ENCODE measurements around the gene RARRES2. TPM values are rescaled to one million over a fixed set of nuclear protein-coding genes. Genes with fewer than 3 reads are reported as not detected.

Gene RARRES2
- polyA plus RNA-seq, 1 experiment = 6.7 TPM

DNA sequence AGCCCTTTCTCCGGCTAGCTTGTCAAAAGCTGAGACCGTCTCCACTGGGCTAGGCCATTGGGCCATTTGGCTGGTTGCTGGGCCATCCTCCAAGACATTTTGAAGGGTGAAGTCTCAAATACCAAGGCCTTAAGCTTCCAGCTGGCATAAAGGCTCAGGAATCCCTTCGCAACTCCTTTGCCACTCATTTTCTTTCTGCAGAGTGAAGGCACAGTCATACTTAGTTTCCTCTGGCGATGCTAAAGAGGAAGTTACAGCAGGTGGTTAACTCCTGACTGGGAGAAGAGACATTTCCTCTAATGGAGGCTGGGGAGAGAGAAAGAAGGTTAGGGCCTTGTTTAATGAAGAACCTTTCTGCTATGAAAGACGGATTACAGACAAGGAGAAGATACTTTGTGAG lies 22.4 kb upstream of the RARRES2 start:
- no peaks in the 10 kb centered on the region for H3K27me3 ChIP-seq (ENCODE audit: control insufficient read depth, insufficient read depth, low read length)
- DNase-seq (ENCODE audit: low read depth, low spot score) = no peak
- ChIA-PET CTCF (interaction anchor here (0.5 kb wide), 1 partner anchor 23 kb away, joined by 4 read pairs; no protein-coding TSS in a partner anchor), POLR2A (no interaction called here)
- TF ChIP-seq, protein P1, sequence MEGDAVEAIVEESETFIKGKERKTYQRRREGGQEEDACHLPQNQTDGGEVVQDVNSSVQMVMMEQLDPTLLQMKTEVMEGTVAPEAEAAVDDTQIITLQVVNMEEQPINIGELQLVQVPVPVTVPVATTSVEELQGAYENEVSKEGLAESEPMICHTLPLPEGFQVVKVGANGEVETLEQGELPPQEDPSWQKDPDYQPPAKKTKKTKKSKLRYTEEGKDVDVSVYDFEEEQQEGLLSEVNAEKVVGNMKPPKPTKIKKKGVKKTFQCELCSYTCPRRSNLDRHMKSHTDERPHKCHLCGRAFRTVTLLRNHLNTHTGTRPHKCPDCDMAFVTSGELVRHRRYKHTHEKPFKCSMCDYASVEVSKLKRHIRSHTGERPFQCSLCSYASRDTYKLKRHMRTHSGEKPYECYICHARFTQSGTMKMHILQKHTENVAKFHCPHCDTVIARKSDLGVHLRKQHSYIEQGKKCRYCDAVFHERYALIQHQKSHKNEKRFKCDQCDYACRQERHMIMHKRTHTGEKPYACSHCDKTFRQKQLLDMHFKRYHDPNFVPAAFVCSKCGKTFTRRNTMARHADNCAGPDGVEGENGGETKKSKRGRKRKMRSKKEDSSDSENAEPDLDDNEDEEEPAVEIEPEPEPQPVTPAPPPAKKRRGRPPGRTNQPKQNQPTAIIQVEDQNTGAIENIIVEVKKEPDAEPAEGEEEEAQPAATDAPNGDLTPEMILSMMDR (IDR thresholded peaks at IDR 0.05; ENCODE audit: low read depth, low read length) = no peak
- no peak overlapping the region for H3K27ac ChIP-seq (ENCODE audit: low read depth, low read length)
- no peak overlapping the region for H3K4me3 ChIP-seq (ENCODE audit: low read depth, low read length)
- H3K9me3 ChIP-seq (ENCODE audit: control insufficient read depth, insufficient read depth, low read length) = no peaks in the 10 kb centered on the region; the same call in 1 of the 2 replicates

DNA sequence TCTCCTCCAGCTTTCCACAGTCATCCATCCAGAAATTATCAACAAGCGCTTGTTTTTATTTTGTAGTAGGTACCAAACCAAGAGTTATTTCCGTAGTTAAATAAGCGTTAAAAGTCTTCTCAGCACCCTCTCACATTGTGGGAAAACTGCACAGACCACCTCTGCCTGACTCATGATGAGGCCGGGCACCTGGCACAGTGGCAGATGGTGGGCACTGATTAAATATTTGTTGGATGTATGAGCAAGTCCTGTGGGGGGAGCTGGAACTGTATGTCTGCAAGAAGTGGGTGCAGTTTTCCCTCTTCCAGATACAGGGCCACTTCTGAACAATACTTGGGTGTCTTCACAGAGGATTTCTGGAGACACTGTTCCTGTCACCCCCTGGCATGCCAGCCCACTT lies 21.9 kb upstream of the RARRES2 start:
- no peak for DNase-seq (ENCODE audit: low read depth, low spot score)
- ChIA-PET POLR2A (no interaction called here), CTCF (no interaction called here)
- Histone ChIP-seq H3K27me3 (ENCODE audit: control insufficient read depth, insufficient read depth, low read length) (no peaks in the 10 kb centered on the region), H3K4me3 (ENCODE audit: low read depth, low read length) (no peak overlapping the region), H3K27ac (ENCODE audit: low read depth, low read length) (no peak overlapping the region), H3K9me3 (ENCODE audit: control insufficient read depth, insufficient read depth, low read length) (no peaks in the 10 kb centered on the region; the same call in 1 of the 2 replicates)
- TF ChIP-seq, protein P1 (IDR thresholded peaks at IDR 0.05; ENCODE audit: low read depth, low read length) = no peak

DNA sequence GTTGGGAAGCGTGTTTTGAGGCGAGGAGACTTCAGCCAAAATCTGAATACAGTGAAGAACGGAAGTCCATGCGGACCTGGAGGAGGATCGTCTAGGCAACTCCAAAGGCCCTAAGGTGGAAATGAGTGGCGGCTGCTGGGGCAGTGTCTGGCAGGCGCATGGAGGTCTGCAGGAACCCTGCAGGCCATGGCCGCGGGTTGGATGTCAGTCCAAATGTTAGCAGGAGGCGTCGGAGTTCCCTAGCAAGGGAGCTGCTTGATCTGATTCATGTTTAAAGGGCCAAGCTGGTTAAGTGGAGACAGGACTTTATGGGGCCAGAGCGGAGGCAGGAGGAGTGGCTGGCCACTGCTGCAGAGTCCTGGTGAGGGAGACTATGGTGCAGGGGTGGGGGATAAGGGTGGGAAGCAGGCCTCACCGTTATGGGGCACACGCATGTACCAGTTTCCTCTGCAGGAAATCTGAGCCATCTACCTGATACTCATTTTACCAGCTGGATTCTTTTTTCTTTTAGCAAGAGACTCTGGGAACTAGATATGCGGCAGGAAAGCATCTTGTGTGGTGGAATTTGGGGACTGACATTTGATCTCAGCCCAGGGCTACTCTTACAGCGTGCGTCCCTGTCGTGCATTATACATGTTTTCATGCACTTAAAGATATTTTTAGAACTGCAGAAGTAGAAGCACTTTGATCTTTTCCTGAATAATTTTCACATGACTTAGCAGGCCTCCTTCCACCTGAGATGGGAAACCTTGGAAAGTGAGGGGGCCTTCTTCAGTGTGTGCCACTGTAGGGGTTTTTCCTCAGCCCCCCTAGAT lies 20.6 kb upstream of the RARRES2 start:
- Histone ChIP-seq H3K4me3 (ENCODE audit: low read depth, low read length) (no peak overlapping the region), H3K27me3 (ENCODE audit: control insufficient read depth, insufficient read depth, low read length) (no peaks in the 10 kb centered on the region), H3K9me3 (ENCODE audit: control insufficient read depth, insufficient read depth, low read length) (no peaks in the 10 kb centered on the region; the same call in 1 of the 2 replicates), H3K27ac (ENCODE audit: low read depth, low read length) (no peak overlapping the region)
- ChIA-PET POLR2A (no interaction called here), CTCF (interaction anchor here (1.2 kb wide), 1 partner anchor 26 kb away, joined by 3 read pairs; no protein-coding TSS in a partner anchor)
- no peak for DNase-seq (ENCODE audit: low read depth, low spot score)
- TF ChIP-seq, protein P1 (IDR thresholded peaks at IDR 0.05; ENCODE audit: low read depth, low read length) = no peak

DNA sequence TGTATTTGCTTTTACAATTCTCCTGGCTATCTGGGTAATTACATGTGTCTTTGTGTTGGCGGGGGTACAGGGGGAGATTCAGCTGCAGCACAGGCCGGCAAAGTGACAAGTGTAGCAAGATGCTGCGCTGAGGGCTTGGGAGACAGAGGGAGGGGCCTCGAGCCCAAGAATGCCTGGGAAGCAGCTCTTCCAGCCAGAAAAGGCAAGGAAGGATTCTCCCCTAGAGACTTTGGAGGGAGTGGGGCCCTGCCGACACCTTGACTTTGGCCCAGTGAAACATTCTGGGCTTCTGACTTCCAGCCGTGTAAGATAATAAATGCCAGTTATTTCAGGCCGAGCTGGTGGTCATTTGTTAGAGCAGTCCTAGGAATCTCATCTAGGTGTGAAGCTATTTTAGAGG lies 20.0 kb upstream of the RARRES2 start:
- POLR2A ChIA-PET = no interaction called here
- CTCF ChIA-PET = interaction anchor here (1.2 kb wide), 1 partner anchor 27 kb away, joined by 3 read pairs; no protein-coding TSS in a partner anchor
- no peak for DNase-seq (ENCODE audit: low read depth, low spot score)
- Histone ChIP-seq H3K4me3 (ENCODE audit: low read depth, low read length) (no peak overlapping the region), H3K9me3 (ENCODE audit: control insufficient read depth, insufficient read depth, low read length) (no peaks in the 10 kb centered on the region; the same call in 1 of the 2 replicates), H3K27me3 (ENCODE audit: control insufficient read depth, insufficient read depth, low read length) (no peaks in the 10 kb centered on the region), H3K27ac (ENCODE audit: low read depth, low read length) (no peak overlapping the region)
- TF ChIP-seq, protein P1 (IDR thresholded peaks at IDR 0.05; ENCODE audit: low read depth, low read length) = no peak

DNA sequence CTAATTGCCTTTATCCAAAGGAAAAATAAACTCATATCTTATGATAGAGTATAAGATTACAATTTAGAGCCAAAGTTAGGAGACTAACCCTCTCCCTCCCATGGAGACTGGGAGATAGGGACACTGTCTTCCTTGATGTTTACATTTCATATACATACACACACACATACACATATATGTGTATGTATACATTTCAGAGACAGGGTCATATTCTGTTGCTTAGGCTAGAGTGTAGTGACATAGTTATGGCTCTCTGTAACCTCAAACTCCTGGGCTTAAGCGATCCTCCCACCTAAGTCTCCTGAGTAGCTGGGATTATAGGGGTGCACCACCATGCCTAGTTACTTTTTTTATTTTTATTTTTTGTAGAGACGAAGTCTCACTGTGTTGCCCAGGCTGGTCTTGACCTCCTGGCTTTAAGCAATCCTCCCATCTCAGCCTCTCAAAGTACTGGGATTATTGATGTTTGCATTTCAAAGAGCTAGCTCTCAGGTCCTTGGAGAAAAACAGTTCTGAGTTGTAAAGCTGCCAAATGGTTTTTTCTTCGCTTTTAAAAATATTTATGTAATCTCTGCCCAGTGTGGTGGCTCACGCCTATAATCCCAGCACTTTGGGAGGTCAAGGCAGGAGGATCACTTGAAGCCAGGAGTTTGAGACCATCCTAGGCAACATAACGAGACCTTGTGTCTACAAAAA lies 19.1 kb upstream of the RARRES2 start:
- ChIA-PET POLR2A (no interaction called here), CTCF (interaction anchor here (1.2 kb wide), 1 partner anchor 27 kb away, joined by 3 read pairs; no protein-coding TSS in a partner anchor)
- TF ChIP-seq, protein P1 (IDR thresholded peaks at IDR 0.05; ENCODE audit: low read depth, low read length) = no peak
- H3K27me3 ChIP-seq (ENCODE audit: control insufficient read depth, insufficient read depth, low read length) = no peaks in the 10 kb centered on the region
- DNase-seq (ENCODE audit: low read depth, low spot score) = no peak
- no peaks in the 10 kb centered on the region; the same call in 1 of the 2 replicates for H3K9me3 ChIP-seq (ENCODE audit: control insufficient read depth, insufficient read depth, low read length)
- H3K27ac ChIP-seq (ENCODE audit: low read depth, low read length) = no peak overlapping the region
- no peak overlapping the region for H3K4me3 ChIP-seq (ENCODE audit: low read depth, low read length)
